SJCRH30 (cell line): ENCODE measurements around the gene IZUMO4. TPM values are rescaled to one million over a fixed set of nuclear protein-coding genes. Genes with fewer than 3 reads are reported as not detected.

ENCODE experiments used
- DNase-seq, 2 experiments: peaks; one replicate each; pipeline ENCODE4 v3.0.0-alpha.2; 2015 to 2020
- H3K27ac ChIP-seq: fragments of 250-450 bp; sonication (Bioruptor Pico); 2 replicates; pipeline ENCODE4 v1.5.1; 2020; ENCODE audit warnings: mild to moderate bottlenecking, moderate library complexity
- H3K27me3 ChIP-seq: fragments of 250-450 bp; sonication (Bioruptor Pico); 2 replicates; pipeline ENCODE4 v1.5.1; 2020; ENCODE audit warnings: mild to moderate bottlenecking, moderate library complexity
- H3K36me3 ChIP-seq: fragments of 250-450 bp; sonication (Bioruptor Pico); 2 replicates; pipeline ENCODE4 v1.5.1; 2020; ENCODE audit warnings: mild to moderate bottlenecking, moderate library complexity
- H3K4me1 ChIP-seq: fragments of 250-450 bp; sonication (Bioruptor Pico); 2 replicates; pipeline ENCODE4 v1.5.1; 2020; ENCODE audit warnings: mild to moderate bottlenecking, moderate library complexity
- H3K4me3 ChIP-seq: fragments of 250-450 bp; sonication (Bioruptor Pico); 2 replicates; pipeline ENCODE4 v1.5.1; 2020; ENCODE audit warnings: mild to moderate bottlenecking, moderate library complexity
- H3K9me3 ChIP-seq: fragments of 250-450 bp; sonication (Bioruptor Pico); replicated peaks from 2 replicates; pipeline ENCODE4 v1.5.1; 2020; ENCODE audit warnings: mild to moderate bottlenecking, moderate library complexity
- total RNA-seq: library from RNA; depleted of rRNA; stranded (reverse); fragments of >200 nt; shearing (Covaris generic); gene quantifications from 2 replicates; pipeline ENCODE4 v1.2.3, GENCODE V29; 2014; rRNA removed

IZUMO4 gene
- total RNA-seq, 1 experiment from 2014 or later = 0.38 TPM

DNA sequence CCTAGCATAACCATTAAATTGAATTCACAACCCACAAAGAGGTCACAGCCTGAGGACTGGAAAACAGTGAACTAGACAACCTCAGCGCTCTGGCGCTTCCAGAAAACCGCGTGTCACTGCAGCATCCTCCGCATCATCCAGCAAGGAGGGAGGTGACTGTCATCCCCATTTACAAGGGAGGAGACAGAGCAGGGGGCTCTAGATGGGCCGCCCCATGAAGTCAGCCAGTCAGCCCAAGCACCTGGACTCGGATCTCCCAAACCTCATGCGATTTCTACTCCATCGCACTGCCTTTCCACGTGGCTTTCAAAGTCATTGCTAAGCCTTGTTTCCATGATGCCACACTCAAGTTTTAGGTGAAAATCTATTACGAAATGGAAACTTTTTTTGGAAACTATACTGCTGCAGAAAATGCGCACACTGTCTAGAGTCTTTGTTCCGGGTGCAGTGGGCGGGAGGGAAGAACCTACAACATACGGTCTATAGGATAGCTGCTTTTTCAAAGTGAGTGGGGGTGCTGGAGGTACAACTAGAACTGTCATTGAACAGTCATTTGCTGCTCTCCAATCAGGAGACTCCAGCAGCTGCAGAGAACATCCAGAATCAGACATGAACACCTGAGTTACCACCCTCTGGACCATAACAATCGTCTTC is 51.9 kb downstream of the IZUMO4 start:
- no peak overlapping the region for H3K4me3 ChIP-seq
- peaks cover 5% of the 10 kb centered on the region; the same call in 1 of the 2 replicates for H3K4me1 ChIP-seq
- H3K36me3 ChIP-seq = peaks cover 6% of the 10 kb centered on the region; the same call in 1 of the 2 replicates
- no peaks in the 10 kb centered on the region for H3K9me3 ChIP-seq
- no peaks in the 10 kb centered on the region for H3K27me3 ChIP-seq
- no peak for DNase-seq
- H3K27ac ChIP-seq = no peak overlapping the region

Other genes starting within 250 kb of the IZUMO4 start
- 17.7 and 19.1 TPM in 2 replicates for gene REXO1, start 248.4 kb upstream of the IZUMO4 start, total RNA-seq
- gene KLF16, start 233.3 kb upstream of the IZUMO4 start, total RNA-seq = 5.1 and 5.8 TPM in 2 replicates
- gene ABHD17A, start 211.4 kb upstream of the IZUMO4 start, total RNA-seq = 39.2 and 41.6 TPM in 2 replicates
- gene ADAT3, start 191.5 kb upstream of the IZUMO4 start, total RNA-seq = 4.7 and 4.8 TPM in 2 replicates
- 29.1 and 29.2 TPM in 2 replicates for gene SCAMP4, start 191.5 kb upstream of the IZUMO4 start, total RNA-seq
- gene CSNK1G2, start 155.7 kb upstream of the IZUMO4 start, total RNA-seq = 72.8 and 78.0 TPM in 2 replicates
- 13.9 and 16.2 TPM in 2 replicates for gene BTBD2, start 81.2 kb upstream of the IZUMO4 start, total RNA-seq
- 33.2 and 34.5 TPM in 2 replicates for gene MKNK2, start 45.7 kb upstream of the IZUMO4 start, total RNA-seq
- gene MOB3A, start 589 bp upstream of the IZUMO4 start, total RNA-seq = 6.9 and 9.2 TPM in 2 replicates
- 101 and 107 TPM in 2 replicates for gene AP3D1, start 54.7 kb downstream of the IZUMO4 start, total RNA-seq
- gene DOT1L, start 67.0 kb downstream of the IZUMO4 start, total RNA-seq = 16.2 and 18.4 TPM in 2 replicates
- 51.8 and 52.7 TPM in 2 replicates for gene PLEKHJ1, start 139.4 kb downstream of the IZUMO4 start, total RNA-seq
- 44.5 and 49.1 TPM in 2 replicates for gene SF3A2, start 139.9 kb downstream of the IZUMO4 start, total RNA-seq
- gene AMH, start 152.4 kb downstream of the IZUMO4 start, total RNA-seq = 6.9 and 11.5 TPM in 2 replicates
- gene JSRP1, start 159.5 kb downstream of the IZUMO4 start, total RNA-seq = 40.1 and 50.2 TPM in 2 replicates
- gene PEAK3, start 185.3 kb downstream of the IZUMO4 start, total RNA-seq = 0.06 and 0.10 TPM in 2 replicates
- not detected in 2 replicates for gene LINGO3, start 211.2 kb downstream of the IZUMO4 start, total RNA-seq
- 179 and 185 TPM in 2 replicates for gene LSM7, start 231.7 kb downstream of the IZUMO4 start, total RNA-seq
- 7.7 and 14.3 TPM in 2 replicates for gene SPPL2B, start 231.8 kb downstream of the IZUMO4 start, total RNA-seq